Stimulated activated naive CD4-positive, alpha-beta T cell (primary cell): ENCODE measurements around the gene SLC7A14.

Experiments used
- DNase-seq, 6 experiments: peaks; one replicate each; lab custom pipeline; 2025; lab: John Stamatoyannopoulos, UW

SLC7A14 gene

DNA sequence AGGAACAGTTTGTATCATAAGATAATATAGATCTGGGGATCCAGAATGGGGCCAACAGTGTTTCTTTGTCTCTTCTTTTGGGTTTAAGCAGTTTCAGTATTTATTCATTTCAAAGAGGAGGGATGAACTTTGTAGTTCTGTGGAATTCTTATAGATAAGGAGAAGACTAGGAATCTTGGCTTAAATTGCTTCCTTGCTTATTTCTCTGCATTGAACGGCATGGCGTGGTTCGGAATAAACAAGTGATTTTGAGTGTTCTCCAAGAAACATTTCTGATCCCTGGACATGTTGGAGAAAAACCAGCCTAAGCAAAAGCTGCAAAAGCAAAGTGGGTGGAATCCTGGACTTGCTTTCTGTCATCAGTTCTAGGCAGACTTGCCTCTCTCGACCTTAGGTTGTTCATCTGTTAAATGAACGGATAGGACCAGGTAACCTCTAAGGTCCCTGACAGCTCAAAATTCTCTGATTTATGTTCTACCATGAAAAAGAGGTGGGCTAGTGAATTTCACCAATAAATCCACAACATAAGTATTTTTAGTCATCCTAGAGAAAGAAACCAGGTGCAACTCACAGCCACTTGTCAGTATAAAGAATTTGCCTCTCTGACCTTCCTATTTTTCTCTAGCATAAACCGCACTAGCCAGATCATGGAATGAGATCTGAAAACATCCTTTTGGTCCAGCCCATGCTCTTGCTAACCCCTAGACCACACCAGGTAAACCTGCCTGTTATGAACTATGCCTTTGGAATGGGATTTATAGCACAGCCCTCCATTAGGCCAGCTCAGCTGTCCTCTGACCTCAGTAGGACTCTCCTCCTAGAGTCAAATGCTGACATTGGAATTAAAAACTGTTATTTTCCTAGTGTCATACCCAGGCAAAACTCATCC lies 88.4 kb downstream of the SLC7A14 start:
- DNase-seq: no peak

DNA sequence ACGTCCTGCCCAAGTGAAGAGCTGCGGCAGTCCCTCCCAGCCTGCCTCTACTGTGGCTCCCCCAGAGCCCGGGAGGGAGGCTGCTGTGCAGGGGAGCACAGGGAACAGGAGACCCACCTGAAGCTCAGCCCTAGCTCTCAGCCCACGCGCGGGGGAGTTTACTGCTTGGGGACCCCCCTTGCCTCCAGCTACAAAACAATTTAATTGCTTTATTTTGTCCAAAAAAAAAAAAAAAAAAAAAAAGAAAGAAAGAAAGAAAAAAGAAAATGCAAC lies 89.1 kb downstream of the SLC7A14 start:
- DNase-seq: no peak

DNA sequence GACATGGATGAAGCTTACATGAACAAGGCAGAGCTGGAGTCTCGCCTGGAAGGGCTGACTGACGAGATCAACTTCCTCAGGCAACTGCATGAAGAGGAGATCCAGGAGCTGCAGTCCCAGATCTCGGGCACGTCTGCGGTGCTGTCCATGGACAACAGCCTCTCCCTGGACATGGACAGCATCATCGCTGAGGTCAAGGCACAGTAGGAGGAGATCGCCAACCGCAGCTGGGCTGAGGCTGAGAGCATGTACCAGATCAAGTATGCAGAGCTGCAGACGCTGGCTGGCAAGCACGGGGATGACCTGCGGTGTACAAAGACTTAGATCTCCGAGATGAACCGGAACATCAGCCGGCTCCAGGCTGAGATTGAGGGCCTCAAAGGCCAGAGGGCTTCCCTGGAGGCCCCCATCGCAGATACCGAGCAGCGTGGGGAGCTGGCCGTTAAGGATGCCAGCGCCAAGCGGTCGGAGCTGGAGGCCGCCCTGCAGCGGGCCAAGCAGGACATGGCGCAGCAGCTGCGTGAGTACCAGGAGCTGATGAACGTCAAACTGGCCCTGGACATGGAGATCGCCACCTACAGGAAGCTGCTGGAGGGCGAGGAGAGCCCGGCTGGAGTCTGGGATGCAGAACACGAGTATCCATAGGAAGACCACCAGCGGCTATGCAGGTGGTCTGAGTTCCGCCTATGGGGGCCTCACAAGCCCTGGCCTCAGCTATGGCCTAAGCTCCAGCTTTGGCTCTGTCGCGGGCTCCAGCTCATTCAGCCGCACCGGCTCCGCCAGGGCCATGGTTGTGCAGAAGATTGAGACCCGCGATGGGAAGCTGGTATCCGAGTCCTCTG lies 89.6 kb downstream of the SLC7A14 start:
- no peak for DNase-seq

DNA sequence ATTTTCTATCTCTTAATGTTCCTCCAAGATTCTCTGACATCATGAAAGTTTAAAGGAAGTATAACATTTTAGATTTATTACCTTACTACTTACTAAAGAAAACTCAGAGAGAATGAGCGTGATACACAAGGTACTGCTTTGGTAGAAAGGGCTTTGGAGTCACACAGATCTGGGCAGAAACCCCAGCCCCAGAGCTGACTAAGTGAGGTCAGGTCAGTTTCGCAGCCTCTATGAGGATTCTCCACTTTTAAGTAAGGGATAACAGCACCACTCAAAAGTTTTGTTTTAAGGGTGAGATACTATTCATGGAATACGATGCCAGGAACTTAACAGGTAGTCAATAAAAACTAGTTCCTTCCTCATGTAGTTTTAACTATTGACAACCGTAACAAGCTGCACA lies 91.1 kb downstream of the SLC7A14 start:
- DNase-seq: no peak

DNA sequence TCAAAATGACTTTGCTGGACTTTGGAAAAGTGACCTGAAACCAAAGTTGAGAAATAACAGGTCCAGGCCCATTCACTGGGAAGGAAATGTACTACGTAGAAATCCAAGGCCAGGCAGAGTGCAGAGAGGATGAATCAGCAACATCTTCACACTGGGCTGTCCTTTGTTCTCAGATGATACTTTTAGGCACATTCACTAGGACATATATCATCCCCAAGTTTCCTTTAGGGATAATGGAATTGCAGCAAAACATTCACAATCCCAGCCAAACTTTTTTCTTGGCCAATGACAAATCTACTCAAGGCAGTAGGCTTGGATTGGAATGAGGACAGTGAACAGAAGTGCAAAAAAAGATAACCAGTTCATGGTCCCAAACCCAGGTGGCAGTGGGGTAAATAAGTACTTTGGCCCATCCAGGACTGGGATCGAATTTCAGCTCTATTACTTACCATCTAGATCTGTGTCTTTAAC lies 92.1 kb downstream of the SLC7A14 start:
- DNase-seq: no peak

DNA sequence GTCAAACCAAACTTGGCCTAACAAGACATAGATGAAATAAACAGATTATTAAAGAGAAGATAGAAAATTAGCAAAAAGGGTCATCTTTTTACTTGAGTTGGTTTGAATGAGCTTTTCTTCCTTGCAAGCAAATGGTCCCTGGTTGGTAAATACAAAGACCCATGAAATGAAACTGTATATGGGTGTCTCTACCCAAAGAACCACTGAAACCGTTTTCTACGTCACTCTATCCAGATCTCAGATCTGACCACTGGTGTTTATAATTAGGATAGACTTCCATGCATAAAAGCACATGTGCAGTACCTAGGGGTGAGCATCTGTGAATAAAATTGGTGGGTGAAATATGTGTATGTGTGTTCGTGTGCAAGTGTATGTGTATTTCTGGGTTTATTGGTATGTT lies 94.0 kb downstream of the SLC7A14 start:
- DNase-seq: no peak

DNA sequence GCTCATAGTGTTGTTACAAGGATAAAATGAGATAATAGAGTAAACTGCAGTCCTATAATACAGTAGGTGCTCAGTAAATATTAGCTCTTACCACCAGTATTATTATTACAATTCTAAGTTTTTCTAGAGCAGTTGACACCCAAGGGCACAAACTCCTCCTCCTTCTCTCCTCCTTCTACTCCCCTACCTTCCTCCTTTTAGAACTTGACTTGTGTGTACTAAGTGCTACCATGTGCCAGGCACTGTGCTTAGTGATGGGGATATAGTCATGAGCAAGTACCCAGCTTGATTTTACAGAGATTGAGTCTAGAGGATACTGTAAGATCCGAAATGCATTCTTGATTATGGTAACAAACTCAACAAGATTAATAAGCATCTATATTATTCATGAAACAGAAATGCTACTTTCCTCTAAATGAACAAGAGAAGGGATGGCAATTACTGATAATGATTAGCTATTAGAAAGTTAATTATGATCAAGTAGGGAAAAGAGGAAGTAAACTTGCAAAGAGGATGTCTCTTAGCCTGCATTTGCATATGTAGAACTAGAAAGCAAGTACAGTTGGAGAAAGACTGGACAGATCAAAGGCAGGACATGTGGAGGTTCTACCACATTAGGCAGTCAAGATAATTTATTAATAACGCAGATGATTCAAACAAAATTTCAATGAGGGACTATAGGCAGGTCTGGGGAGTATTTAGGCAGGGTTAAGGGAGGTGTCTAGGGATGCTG lies 94.9 kb downstream of the SLC7A14 start:
- no peak for DNase-seq

DNA sequence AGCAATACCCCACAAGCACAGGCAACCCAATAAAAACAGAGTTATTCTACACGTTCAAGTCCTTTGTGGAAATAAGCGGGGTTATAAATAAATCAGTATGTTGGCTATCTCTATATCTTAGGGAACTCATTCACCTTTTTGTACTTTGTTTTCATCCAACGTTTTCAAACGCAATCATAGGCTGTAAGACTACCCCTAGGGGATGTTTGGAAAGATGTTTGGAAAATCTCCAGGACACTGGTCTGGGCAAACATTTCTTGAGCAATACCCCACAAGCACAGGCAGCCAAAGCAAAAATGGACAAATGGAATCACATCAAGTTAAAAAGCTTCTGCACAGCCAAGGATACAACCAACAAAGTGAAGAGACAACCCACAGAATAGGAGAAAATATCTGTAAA lies 97.1 kb downstream of the SLC7A14 start:
- no peak for DNase-seq

DNA sequence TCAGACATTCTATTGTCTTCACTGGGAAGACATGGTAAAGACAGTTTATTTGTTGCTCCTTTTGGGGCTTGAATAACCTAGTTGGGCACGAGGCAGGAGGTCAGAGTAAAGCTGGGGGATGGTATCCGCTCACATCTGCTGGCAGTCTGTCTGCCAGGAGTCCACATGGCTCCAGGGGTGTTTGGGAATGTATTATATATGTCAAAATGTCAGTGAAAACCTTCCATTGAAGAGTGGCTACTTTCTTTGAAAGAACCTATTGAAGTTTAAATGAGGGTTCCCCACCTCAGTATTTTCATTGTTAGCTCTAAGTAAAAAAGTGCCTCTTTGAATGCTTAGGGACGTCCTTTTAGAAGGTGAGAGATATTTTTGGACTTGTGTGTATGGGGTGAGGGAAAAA lies 98.8 kb downstream of the SLC7A14 start:
- no peak for DNase-seq

DNA sequence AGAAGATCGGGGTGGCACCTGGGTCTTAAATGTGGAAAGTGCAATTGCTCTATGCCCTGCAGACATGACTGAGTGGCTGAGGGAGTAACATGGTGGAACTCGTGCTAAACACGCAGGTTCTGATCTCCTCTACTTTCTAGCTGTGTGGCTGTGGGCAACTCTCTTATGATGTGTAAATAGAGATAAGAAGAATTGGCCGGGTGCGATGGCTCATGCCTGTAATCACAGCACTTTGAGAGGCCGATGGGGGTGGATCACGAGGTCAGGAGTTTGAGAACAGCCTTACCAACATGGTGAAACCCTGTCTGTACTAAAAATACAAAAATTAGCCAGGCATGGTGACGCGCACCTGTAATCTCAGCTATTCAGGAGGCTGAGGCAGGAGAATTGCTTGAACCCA lies 99.5 kb downstream of the SLC7A14 start:
- no peak for DNase-seq

DNA sequence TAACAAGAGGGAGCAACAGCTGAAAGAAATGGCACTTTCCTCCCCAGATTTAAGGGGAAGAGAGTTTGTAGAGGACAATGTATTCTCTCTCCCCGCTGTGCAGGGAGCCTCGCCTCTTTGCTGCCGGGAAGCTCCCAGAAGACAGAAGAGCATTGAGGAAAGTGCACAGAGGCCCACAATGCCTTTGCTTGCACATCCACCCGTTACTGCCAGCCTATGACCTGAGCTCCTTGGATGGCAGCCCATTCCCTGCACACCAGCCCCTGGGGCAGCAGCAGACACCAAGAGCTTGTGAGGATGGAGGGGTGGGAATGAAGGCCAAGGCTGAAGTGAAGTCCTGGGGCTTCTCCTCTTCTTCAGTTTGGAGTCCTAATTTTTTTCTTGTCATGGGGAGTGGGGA lies 100.2 kb downstream of the SLC7A14 start:
- no peak for DNase-seq

DNA sequence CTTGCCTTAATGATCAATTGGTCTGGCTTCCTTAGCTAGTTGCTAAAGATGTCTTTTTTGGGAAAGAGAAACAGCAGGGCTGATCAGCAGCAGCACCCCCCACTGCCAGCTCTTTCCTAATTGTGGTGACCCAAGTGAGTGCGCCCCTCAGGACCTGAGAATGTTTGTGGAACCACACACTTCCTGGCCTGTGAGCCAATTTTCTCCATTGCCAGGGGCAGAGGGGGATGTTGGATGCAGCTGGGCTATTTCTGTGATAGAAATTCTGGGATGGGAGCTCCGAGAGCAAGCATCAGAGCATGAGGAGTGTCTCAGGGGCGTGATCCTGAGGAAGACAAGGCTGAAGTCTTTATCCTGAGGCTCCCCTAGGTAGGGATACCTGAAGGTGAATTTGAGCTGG lies 100.6 kb downstream of the SLC7A14 start:
- DNase-seq: no peak

DNA sequence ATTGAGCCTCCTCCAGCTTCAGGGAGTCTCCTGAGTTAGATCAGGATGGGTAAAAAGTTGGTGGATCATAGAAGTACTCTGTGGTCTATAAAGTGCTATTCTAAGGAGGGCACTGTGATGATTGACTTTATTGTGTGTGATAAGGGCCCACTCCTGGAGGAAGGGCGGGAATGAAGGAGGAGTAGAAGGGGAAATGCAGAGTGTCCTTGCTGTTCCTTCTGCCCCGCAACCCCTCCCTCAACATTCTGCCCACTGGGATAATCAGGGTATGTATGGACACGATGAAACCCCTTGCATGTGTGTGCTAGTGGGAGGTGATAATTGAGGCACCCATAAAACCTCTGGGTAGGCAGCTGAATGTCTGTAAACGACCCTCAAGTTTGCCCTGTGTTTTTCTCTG lies 101.0 kb downstream of the SLC7A14 start:
- no peak for DNase-seq

DNA sequence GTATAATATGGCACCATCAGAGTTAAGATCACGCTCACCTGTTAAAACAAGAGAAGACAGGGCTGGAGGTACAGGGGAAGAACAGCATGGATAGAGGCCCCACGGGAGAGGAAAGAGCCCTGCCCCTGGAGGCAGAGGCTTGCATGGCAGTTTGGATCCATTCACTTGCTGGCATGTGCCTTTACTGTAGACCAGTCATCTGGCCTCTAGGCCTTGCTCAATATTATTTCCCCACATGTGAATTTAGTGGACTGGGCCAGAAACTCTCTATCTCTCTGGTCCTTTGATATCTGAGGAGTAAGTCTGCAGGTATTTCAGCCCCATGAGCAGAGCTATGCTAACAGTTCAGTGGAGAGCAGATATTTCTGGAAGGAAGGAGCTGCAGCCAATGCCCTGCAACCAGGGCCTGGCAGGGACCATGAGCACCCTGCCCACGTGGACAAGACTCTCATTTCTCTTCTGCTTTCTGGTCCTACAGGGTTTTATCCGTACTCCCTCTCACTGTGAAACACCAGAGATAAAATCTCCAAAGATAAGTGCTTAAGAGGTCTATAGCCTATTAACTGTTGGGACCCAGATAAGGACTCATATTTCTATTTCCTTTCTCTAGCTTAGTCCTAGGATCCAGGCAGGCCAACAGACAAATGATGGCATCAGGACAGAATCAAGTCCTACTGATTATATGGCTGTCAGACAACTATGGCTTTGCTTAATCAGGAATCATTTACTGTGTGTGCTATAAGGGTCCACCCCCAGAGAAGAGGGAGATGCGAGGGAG lies 102.2 kb downstream of the SLC7A14 start:
- no peak for DNase-seq

DNA sequence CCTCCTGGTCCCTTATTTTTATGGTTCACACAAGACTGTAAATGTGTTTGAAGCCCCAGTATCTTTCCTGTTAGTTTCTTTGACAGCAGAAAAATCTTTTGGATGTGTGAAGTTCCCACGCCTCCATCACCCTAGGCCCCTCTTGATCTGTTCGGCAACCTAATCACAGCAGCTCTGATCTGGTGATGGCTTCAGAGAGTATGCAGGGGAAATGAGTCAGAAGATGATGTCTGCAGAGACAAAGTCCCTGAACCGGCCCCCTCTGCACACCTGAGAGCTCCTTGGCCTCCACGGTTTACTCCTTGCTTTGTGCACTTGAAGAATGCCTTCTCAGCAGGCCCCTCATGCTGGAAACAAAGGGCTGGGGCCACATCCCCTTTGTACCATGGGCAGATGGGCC lies 103.7 kb downstream of the SLC7A14 start:
- DNase-seq: no peak

DNA sequence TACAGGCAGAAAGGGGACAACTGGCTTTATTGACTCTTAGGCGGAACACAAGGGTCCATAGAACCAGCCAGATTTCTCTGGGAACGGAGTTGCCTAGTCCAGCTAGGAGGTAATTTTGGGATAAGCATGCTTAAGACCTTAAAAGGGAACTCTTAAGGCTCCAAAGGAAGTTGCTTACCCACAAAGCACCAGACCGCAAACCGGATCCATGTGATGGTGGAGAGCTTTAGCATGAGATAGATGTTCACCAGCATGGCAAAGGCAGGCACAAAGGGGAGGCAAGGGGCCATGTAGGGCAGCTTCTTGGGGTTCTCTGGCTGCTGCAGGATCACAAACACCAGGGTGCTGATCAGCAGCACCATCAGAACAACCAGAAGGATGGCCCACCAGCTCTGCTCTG lies 105.8 kb downstream of the SLC7A14 start:
- DNase-seq: no peak

DNA sequence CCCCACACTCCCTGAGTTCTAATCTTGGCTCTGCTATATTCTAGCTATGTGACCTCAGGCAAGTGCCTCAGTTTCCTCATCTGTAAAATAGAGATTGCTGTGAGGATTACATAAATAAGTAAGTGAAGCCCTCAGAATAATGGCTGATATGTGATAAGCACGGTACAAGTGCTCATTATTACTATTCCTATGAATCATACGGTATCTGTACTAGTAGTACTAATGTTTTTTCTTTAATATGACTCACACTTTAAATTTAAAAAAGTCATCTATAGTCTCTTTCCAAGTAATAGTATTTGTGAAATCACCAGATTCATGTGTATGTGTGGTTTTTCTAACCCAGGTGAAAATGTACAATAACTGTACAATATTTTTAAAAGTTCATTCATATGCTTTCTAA lies 108.5 kb downstream of the SLC7A14 start:
- no peak for DNase-seq

DNA sequence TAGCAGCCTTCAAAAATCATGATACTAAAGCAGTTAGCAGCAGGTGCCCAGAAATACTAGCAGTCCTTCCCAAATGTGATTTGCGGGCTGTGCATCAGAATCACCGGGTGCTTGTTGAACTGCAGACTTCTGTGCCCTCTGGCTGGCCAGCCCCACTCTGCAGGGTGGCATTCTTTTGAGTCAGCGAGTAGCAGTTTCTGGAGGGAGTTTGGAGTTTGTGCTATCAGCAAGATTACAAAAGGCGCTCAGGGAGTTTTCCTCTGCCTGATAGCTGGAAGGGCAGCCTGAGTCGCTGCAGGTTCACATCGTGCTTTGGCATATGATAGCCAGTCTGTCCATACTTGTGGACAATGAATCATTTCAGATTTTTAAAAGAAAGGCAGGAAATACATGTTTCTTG lies 109.6 kb downstream of the SLC7A14 start:
- no peak for DNase-seq

DNA sequence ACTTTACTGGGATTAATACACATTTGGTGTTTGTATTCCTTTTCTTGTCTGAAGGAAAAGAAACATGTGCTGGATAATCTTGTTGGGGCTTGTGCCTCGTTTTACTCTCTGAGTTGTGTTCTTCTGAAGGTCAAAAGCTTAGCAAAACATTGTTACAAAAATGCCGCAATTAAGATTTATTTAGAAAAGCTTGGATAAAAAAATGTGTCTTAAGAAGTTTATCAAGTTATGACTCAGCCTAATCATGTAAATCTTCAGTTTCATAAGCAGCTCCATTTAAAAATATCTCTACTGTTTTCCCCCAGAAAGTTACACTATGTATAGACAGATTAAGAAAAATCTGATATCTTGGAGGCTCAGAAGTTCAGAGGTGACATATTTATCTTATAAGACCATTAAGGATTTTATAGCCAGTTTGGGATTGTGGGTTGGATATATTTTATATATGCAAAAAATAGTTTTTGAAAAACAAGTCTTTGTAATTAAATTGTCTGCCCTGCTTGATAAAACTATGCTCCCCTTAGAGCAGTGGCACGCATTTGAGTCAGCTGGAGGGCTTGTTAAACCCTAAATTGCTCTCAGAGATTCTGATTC lies 110.7 kb downstream of the SLC7A14 start:
- DNase-seq: no peak

DNA sequence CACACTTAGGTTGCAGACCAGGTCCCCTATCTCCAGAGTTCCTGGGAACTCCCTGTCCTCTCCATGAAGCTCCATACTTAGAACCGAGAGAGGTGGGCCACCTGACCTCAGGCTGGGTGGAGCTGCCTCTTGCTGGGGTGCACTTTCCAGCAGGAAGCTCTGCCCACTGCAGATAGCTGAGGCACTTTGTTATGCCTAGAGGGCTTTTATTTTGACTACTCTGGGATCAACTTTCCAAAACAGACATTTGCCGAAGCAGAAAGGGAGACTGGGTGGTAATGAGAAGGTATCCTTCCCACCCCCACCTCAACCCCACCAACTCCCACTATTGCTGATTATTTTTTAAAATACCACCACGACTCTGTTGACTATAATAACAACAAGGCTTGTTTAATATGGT lies 112.5 kb downstream of the SLC7A14 start:
- no peak for DNase-seq

DNA sequence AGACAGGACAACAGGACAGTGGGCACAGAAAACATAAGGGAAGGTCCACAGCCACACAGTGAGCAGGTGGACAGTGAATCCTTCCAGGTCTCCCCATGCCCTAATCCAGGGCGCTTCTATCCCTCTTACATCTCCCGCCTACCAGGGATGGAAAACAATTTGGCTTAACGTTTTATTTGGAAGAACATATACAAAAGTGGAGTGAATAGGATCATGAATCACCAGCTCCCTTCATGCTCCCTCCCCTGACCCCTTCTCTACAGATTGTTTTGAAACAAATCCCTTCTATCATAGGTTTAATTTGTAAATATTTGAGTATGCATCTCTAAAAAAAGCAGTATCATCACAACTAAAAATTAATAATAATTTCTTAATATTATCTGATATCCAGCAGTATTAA lies 114.7 kb downstream of the SLC7A14 start:
- no peak for DNase-seq
